GM18909 (cell line): ENCODE results near the gene AATK.

Experiments used
- ATAC-seq: cut with Tn5 transposase; IDR thresholded peaks from one replicate; pipeline ENCODE4 v1.9.1; 2021; ENCODE audit warnings: mild to moderate bottlenecking; ENCODE audit not compliant: unreplicated experiment, poor library complexity

AATK gene

GRCh38 chr17:81197409-81197795 lies 31.4 kb upstream of the AATK start:
- no peak for ATAC-seq

- no peak for ATAC-seq
Measured at GRCh38 chr17:81196505-81197408, 30.7 kb upstream of the AATK start.

GRCh38 chr17:81195941-81196495 lies 30.0 kb upstream of the AATK start:
- ATAC-seq: no peak

GRCh38 chr17:81194941-81195901 lies 29.2 kb upstream of the AATK start:
- ATAC-seq: no peak

GRCh38 chr17:81194225-81194760 lies 28.3 kb upstream of the AATK start:
- no peak for ATAC-seq

GRCh38 chr17:81193470-81194224 lies 27.6 kb upstream of the AATK start:
- no peak for ATAC-seq

- ATAC-seq: no peak
Measured at GRCh38 chr17:81193051-81193410, 27.0 kb upstream of the AATK start.

- no peak for ATAC-seq
Measured at GRCh38 chr17:81192386-81193050, 26.5 kb upstream of the AATK start.

- ATAC-seq: no peak
Measured at GRCh38 chr17:81191646-81192045, 25.6 kb upstream of the AATK start.

GRCh38 chr17:81191116-81191515 lies 25.1 kb upstream of the AATK start:
- no peak for ATAC-seq

GRCh38 chr17:81190591-81190990 lies 24.6 kb upstream of the AATK start:
- no peak for ATAC-seq

- no peak for ATAC-seq
Measured at GRCh38 chr17:81189670-81190530, 23.9 kb upstream of the AATK start.

GRCh38 chr17:81189016-81189415 lies 23.0 kb upstream of the AATK start:
- ATAC-seq: no peak

GRCh38 chr17:81188491-81188840 lies 22.4 kb upstream of the AATK start:
- ATAC-seq: no peak

- no peak for ATAC-seq
Measured at GRCh38 chr17:81187586-81188490, 21.8 kb upstream of the AATK start.

GRCh38 chr17:81187120-81187519 lies 21.1 kb upstream of the AATK start:
- no peak for ATAC-seq

- ATAC-seq: no peak
Measured at GRCh38 chr17:81186203-81186602, 20.2 kb upstream of the AATK start.

GRCh38 chr17:81184555-81184954 lies 18.5 kb upstream of the AATK start:
- ATAC-seq: no peak
